SJSA1 (cell line): ENCODE data around the gene PVRIG. TPM values are rescaled to one million over a fixed set of nuclear protein-coding genes. Genes with fewer than 3 reads are reported as not detected.
"Not testable (repeated sequence)": the region's sequence is repeated elsewhere in the genome, so short reads cannot be mapped to it uniquely, and the experiment has no call there.

Experiments used
- DNase-seq, 2 experiments: peaks; one replicate each; pipeline ENCODE4 v3.0.0-alpha.2; 2015 to 2020; ENCODE audit warnings: low spot score in 2 of 2, low read depth in 1 of 2
- H3K27ac ChIP-seq: fragments of 250-450 bp; sonication (Bioruptor Pico); 2 replicates; pipeline ENCODE4 v1.5.1; 2020; ENCODE audit warnings: mild to moderate bottlenecking, moderate library complexity
- H3K27me3 ChIP-seq: fragments of 250-450 bp; sonication (Bioruptor Pico); replicated peaks from 2 replicates; pipeline ENCODE4 v1.5.1; 2020; ENCODE audit warnings: mild to moderate bottlenecking, moderate library complexity
- H3K36me3 ChIP-seq: fragments of 250-450 bp; sonication (Bioruptor Pico); 2 replicates; pipeline ENCODE4 v1.5.1; 2020; ENCODE audit warnings: mild to moderate bottlenecking
- H3K4me1 ChIP-seq: fragments of 250-450 bp; sonication (Bioruptor Pico); replicated peaks from 2 replicates; pipeline ENCODE4 v1.6.1; 2021; ENCODE audit warnings: mild to moderate bottlenecking
- H3K4me3 ChIP-seq: fragments of 250-450 bp; sonication (Bioruptor Pico); 2 replicates; pipeline ENCODE4 v1.5.1; 2020; ENCODE audit warnings: mild to moderate bottlenecking
- H3K9me3 ChIP-seq: fragments of 250-450 bp; sonication (Bioruptor Pico); replicated peaks from 2 replicates; pipeline ENCODE4 v1.5.1; 2020; ENCODE audit warnings: mild to moderate bottlenecking
- total RNA-seq: library from RNA; depleted of rRNA; stranded (reverse); fragments of >200 nt; shearing (Covaris generic); gene quantifications from 2 replicates; pipeline ENCODE4 v1.2.3, GENCODE V29; 2014; rRNA removed

The PVRIG gene
- total RNA-seq, 1 experiment from 2014 or later = 1.7 TPM

GRCh38 chr7:100265851-100266250 is 46.1 kb downstream of the PVRIG start:
- Histone ChIP-seq H3K4me1 (peaks cover 12% of the 10 kb centered on the region), H3K27ac (peak overlapping the region; percentile 12; the same call in 1 of the 2 replicates)
- not testable (repeated sequence) for H3K9me3 ChIP-seq, H3K36me3 ChIP-seq, H3K4me3 ChIP-seq, H3K27me3 ChIP-seq, DNase-seq

- no peaks in the 10 kb centered on the region for H3K36me3 ChIP-seq
- H3K4me3 ChIP-seq = no peak overlapping the region
- H3K4me1 ChIP-seq = peaks cover 14% of the 10 kb centered on the region
- no peaks in the 10 kb centered on the region for H3K27me3 ChIP-seq
- no peaks in the 10 kb centered on the region for H3K9me3 ChIP-seq
- DNase-seq = no peak
- H3K27ac ChIP-seq = no peak overlapping the region
Measured at GRCh38 chr7:100266576-100267354, 47.0 kb downstream of the PVRIG start.

- no peaks in the 10 kb centered on the region for H3K27me3 ChIP-seq
- no peaks in the 10 kb centered on the region for H3K9me3 ChIP-seq
- no peak overlapping the region for H3K4me3 ChIP-seq
- no peak for DNase-seq
- H3K4me1 ChIP-seq = peaks cover 22% of the 10 kb centered on the region
- no peak overlapping the region for H3K27ac ChIP-seq
- H3K36me3 ChIP-seq = no peaks in the 10 kb centered on the region
Measured at GRCh38 chr7:100267648-100268047, 47.9 kb downstream of the PVRIG start.

GRCh38 chr7:100268882-100269281 is 49.1 kb downstream of the PVRIG start:
- not testable (repeated sequence) for H3K9me3 ChIP-seq, H3K4me3 ChIP-seq, DNase-seq, H3K36me3 ChIP-seq, H3K27ac ChIP-seq, H3K27me3 ChIP-seq
- H3K4me1 ChIP-seq = peaks cover 22% of the 10 kb centered on the region

GRCh38 chr7:100269306-100270045 is 49.7 kb downstream of the PVRIG start:
- not testable (repeated sequence) for H3K27me3 ChIP-seq, H3K36me3 ChIP-seq, DNase-seq, H3K27ac ChIP-seq, H3K9me3 ChIP-seq, H3K4me3 ChIP-seq
- H3K4me1 ChIP-seq = peaks cover 22% of the 10 kb centered on the region

GRCh38 chr7:100270046-100270918 is 50.5 kb downstream of the PVRIG start:
- not testable (repeated sequence) for H3K27ac ChIP-seq, H3K9me3 ChIP-seq, H3K36me3 ChIP-seq, H3K4me3 ChIP-seq, H3K27me3 ChIP-seq
- peak; percentile 16 to 50 for DNase-seq
- H3K4me1 ChIP-seq = peaks cover 22% of the 10 kb centered on the region

Other genes with a start within 250 kb of the PVRIG start
- not detected in 2 replicates for gene AZGP1, start 243.9 kb upstream of the PVRIG start, total RNA-seq
- gene ZKSCAN1, start 204.4 kb upstream of the PVRIG start, total RNA-seq = 11.5 and 19.4 TPM in 2 replicates
- gene ZSCAN21, start 170.2 kb upstream of the PVRIG start, total RNA-seq = 13.9 and 20.7 TPM in 2 replicates
- 27.4 and 36.9 TPM in 2 replicates for gene ZNF3, start 138.2 kb upstream of the PVRIG start, total RNA-seq
- 56.4 and 111 TPM in 2 replicates for gene COPS6, start 131.0 kb upstream of the PVRIG start, total RNA-seq
- 200 and 254 TPM in 2 replicates for gene MCM7, start 118.6 kb upstream of the PVRIG start, total RNA-seq
- 11.1 and 17.5 TPM in 2 replicates for gene AP4M1, start 118.3 kb upstream of the PVRIG start, total RNA-seq
- 20.5 and 35.3 TPM in 2 replicates for gene TAF6, start 100.6 kb upstream of the PVRIG start, total RNA-seq
- gene CNPY4, start 100.3 kb upstream of the PVRIG start, total RNA-seq = 22.5 and 24.6 TPM in 2 replicates
- gene MBLAC1, start 93.0 kb upstream of the PVRIG start, total RNA-seq = 2.4 and 3.3 TPM in 2 replicates
- gene LAMTOR4, start 71.0 kb upstream of the PVRIG start, total RNA-seq = 115 and 123 TPM in 2 replicates
- gene TRAPPC14, start 61.2 kb upstream of the PVRIG start, total RNA-seq = 5.1 and 7.4 TPM in 2 replicates
- gene GAL3ST4, start 51.3 kb upstream of the PVRIG start, total RNA-seq = 1.2 and 2.7 TPM in 2 replicates
- gene GPC2, start 42.6 kb upstream of the PVRIG start, total RNA-seq = 4.4 and 6.5 TPM in 2 replicates
- gene STAG3, start 42.0 kb upstream of the PVRIG start, total RNA-seq = 0.26 TPM in 1 of 2 replicates, not detected in the other
- gene SPDYE3, start 87.8 kb downstream of the PVRIG start, total RNA-seq = not detected in 2 replicates
- 16.1 and 18.8 TPM in 2 replicates for gene PILRB, start 138.2 kb downstream of the PVRIG start, total RNA-seq
- 0.18 and 1.7 TPM in 2 replicates for gene PILRA, start 153.5 kb downstream of the PVRIG start, total RNA-seq
- 1.1 and 1.2 TPM in 2 replicates for gene ZCWPW1, start 208.8 kb downstream of the PVRIG start, total RNA-seq
- gene MEPCE, start 209.9 kb downstream of the PVRIG start, total RNA-seq = 18.2 and 25.6 TPM in 2 replicates
- 56.4 and 71.5 TPM in 2 replicates for gene PPP1R35, start 216.5 kb downstream of the PVRIG start, total RNA-seq
- gene SPACDR, start 244.3 kb downstream of the PVRIG start, total RNA-seq = 0.66 TPM in 1 of 2 replicates, not detected in the other